PC-9 (cell line): ENCODE results near the gene EXOC4. TPM values are rescaled to one million over a fixed set of nuclear protein-coding genes. Genes with fewer than 3 reads are reported as not detected.

Experiments
- BruUV-seq: library from RNA; stranded (reverse); fragments of 400-500 nt; replicated peaks from 2 replicates; lab custom pipeline; 2021; lab: Mats Ljungman, UMichigan
- CTCF ChIA-PET: fragments of 300-600 bp; sonication (Branson Sonifier 250); formaldehyde crosslinking; loops from one replicate; lab custom pipeline; 2022; ENCODE audit warnings: antibody characterized with exemption; lab: Charles Lee
- POLR2A ChIA-PET: fragments of 300-600 bp; sonication (Branson Sonifier 250); formaldehyde crosslinking; loops from one replicate; lab custom pipeline; 2022; ENCODE audit warnings: antibody characterized with exemption; ENCODE audit not compliant: unreplicated experiment; lab: Charles Lee
- DNase-seq, 2 experiments: peaks; one replicate each; pipeline versions ENCODE4 v3.0.0 to v3.0.0-alpha.2; 2015 to 2022; ENCODE audit warnings: mixed read lengths in 1 of 2
- H2AFZ ChIP-seq: fragments of 200-600 bp; sonication (generic); 2 replicates; pipeline ENCODE4 v1.8.1; 2017; ENCODE audit warnings: antibody characterized with exemption
- H3F3A ChIP-seq: fragments of 200-600 bp; sonication (generic); 2 replicates; pipeline ENCODE4 v1.8.1; 2017; ENCODE audit warnings: antibody characterized with exemption, mild to moderate bottlenecking, low read depth; ENCODE audit not compliant: insufficient read depth
- H3K27ac ChIP-seq: fragments of 200-600 bp; sonication (generic); 2 replicates; pipeline ENCODE4 v1.6.1; 2016; ENCODE audit warnings: mixed run types
- H3K27me3 ChIP-seq: fragments of 200-600 bp; sonication (generic); 2 replicates; pipeline ENCODE4 v1.6.1; 2016; ENCODE audit warnings: low read depth, mixed run types; ENCODE audit not compliant: insufficient read depth
- H3K36me3 ChIP-seq: fragments of 200-600 bp; sonication (generic); 2 replicates; pipeline ENCODE4 v1.6.1; 2016; ENCODE audit warnings: low read depth, mixed run types
- H3K4me1 ChIP-seq: fragments of 200-600 bp; sonication (generic); replicated peaks from 2 replicates; pipeline ENCODE4 v1.6.1; 2016; ENCODE audit warnings: mixed run types; ENCODE audit not compliant: insufficient read depth
- H3K4me2 ChIP-seq: fragments of 200-600 bp; sonication (generic); 2 replicates; pipeline ENCODE4 v1.6.1; 2017; ENCODE audit warnings: mixed run types
- H3K4me3 ChIP-seq: fragments of 200-600 bp; sonication (generic); 2 replicates; pipeline ENCODE4 v1.6.1; 2016; ENCODE audit warnings: mixed run types
- H3K79me2 ChIP-seq: fragments of 200-600 bp; sonication (generic); 2 replicates; pipeline ENCODE4 v1.6.1; 2017; ENCODE audit warnings: low read depth, mixed run types
- H3K9me2 ChIP-seq: fragments of 200-600 bp; sonication (generic); 2 replicates; pipeline ENCODE4 v1.8.1; 2017; ENCODE audit warnings: mild to moderate bottlenecking; ENCODE audit not compliant: insufficient read depth
- H3K9me3 ChIP-seq: fragments of 200-600 bp; sonication (generic); 2 replicates; pipeline ENCODE4 v1.8.1; 2016; ENCODE audit warnings: low read depth; ENCODE audit not compliant: insufficient read depth
- H4K20me1 ChIP-seq: fragments of 200-600 bp; sonication (generic); 2 replicates; pipeline ENCODE4 v1.8.1; 2017; ENCODE audit not compliant: insufficient read depth
- CTCF ChIP-seq: fragments of 200-600 bp; sonication (generic); conservative IDR thresholded peaks from 2 replicates; pipeline ENCODE4 v1.6.1; 2017; ENCODE audit warnings: mixed run types, antibody characterized with exemption, mild to moderate bottlenecking, moderate library complexity
- EZH2 ChIP-seq: fragments of 200-600 bp; sonication (generic); IDR thresholded peaks from 2 replicates; pipeline ENCODE4 v1.8.0; 2017; ENCODE audit warnings: antibody characterized with exemption, low read depth
- intact Hi-C: fragments of 100-400 bp; cut with micrococcal nuclease; formaldehyde crosslinking; loops from one replicate; pipeline ENCODE4 v1.10.0; 2022; ENCODE audit not compliant: unreplicated experiment
- total RNA-seq: library from RNA; stranded (reverse); gene quantifications from 2 replicates; pipeline ENCODE4 v1.2.3, GENCODE V29; 2021

EXOC4 gene
- total RNA-seq, 1 experiment from 2014 or later = 101 TPM

GRCh38 chr7:133916621-133917020 is 663.7 kb downstream of the EXOC4 start:
- no peak overlapping the region for H2AFZ ChIP-seq
- no peaks in the 10 kb centered on the region for H3K79me2 ChIP-seq
- BruUV-seq = no TSS peak
- H4K20me1 ChIP-seq = no peaks in the 10 kb centered on the region
- no peaks in the 10 kb centered on the region for H3K27me3 ChIP-seq
- no peak overlapping the region for H3K4me3 ChIP-seq
- H3K4me2 ChIP-seq = no peak overlapping the region
- H3K36me3 ChIP-seq = no peaks in the 10 kb centered on the region
- H3K9me3 ChIP-seq = peaks cover 10% of the 10 kb centered on the region
- no peak for DNase-seq
- no peak overlapping the region for H3K27ac ChIP-seq
- no peaks in the 10 kb centered on the region for H3F3A ChIP-seq
- no peaks in the 10 kb centered on the region; the same call in 1 of the 2 replicates for H3K9me2 ChIP-seq
- CTCF ChIA-PET = no interaction called here
- intact Hi-C loops = no loop called here
- POLR2A ChIA-PET = no interaction called here
- TF ChIP-seq EZH2 = no peak
- TF ChIP-seq CTCF = no peak
- H3K4me1 ChIP-seq = peaks cover 11% of the 10 kb centered on the region

GRCh38 chr7:133919810-133920209 is 666.9 kb downstream of the EXOC4 start:
- intact Hi-C loops = no loop called here
- H3K4me2 ChIP-seq = no peak overlapping the region

GRCh38 chr7:133921635-133922182 is 668.8 kb downstream of the EXOC4 start:
- H3K9me2 ChIP-seq = no peaks in the 10 kb centered on the region; the same call in 1 of the 2 replicates
- no peak overlapping the region for H3K4me3 ChIP-seq
- no peak for DNase-seq
- TF ChIP-seq CTCF = no peak
- TF ChIP-seq EZH2 = no peak
- H3K27me3 ChIP-seq = no peaks in the 10 kb centered on the region
- no peak overlapping the region for H3K27ac ChIP-seq
- ChIA-PET CTCF (no interaction called here), POLR2A (no interaction called here)
- intact Hi-C loops = no loop called here
- no TSS peak for BruUV-seq
- H3K36me3 ChIP-seq = no peaks in the 10 kb centered on the region
- H3K4me2 ChIP-seq = no peak overlapping the region
- H3K4me1 ChIP-seq = no peaks in the 10 kb centered on the region
- no peaks in the 10 kb centered on the region for H3K79me2 ChIP-seq
- no peaks in the 10 kb centered on the region for H3F3A ChIP-seq
- H2AFZ ChIP-seq = no peak overlapping the region
- 0 out of 2 replicates have a peak, but pooled peaks cover 5% of the 10 kb centered on the region for H4K20me1 ChIP-seq
- no peaks in the 10 kb centered on the region; the same call in 1 of the 2 replicates for H3K9me3 ChIP-seq

More at GRCh38 chr7:133919810-133920209, 666.9 kb downstream of the EXOC4 start:
- ChIA-PET POLR2A (no interaction called here), CTCF (no interaction called here)
- Histone ChIP-seq H3K9me2 (no peaks in the 10 kb centered on the region; the same call in 1 of the 2 replicates), H3K27me3 (no peaks in the 10 kb centered on the region), H3K36me3 (no peaks in the 10 kb centered on the region), H3K79me2 (no peaks in the 10 kb centered on the region), H2AFZ (no peak overlapping the region), H3K4me1 (no peaks in the 10 kb centered on the region), H3K27ac (no peak overlapping the region), H3F3A (no peaks in the 10 kb centered on the region), H3K9me3 (no peaks in the 10 kb centered on the region; the same call in 1 of the 2 replicates), H3K4me3 (no peak overlapping the region), H4K20me1 (0 out of 2 replicates have a peak, but pooled peaks cover 4% of the 10 kb centered on the region)
- no peak for DNase-seq
- no TSS peak for BruUV-seq
- TF ChIP-seq EZH2 (no peak), CTCF (no peak)
